Ovary (tissue), 9 donors: ENCODE data around the gene RASD1. TPM values are rescaled to one million over a fixed set of nuclear protein-coding genes. Genes with fewer than 3 reads are reported as not detected.
"Not testable (repeated sequence)": the region's sequence is repeated elsewhere in the genome, so short reads cannot be mapped to it uniquely, and the experiment has no call there.

Source experiments
- DNase-seq, 5 donors: peaks; one replicate each; pipeline ENCODE4 v3.0.0-alpha.2; 2019 to 2020
- H3K27ac ChIP-seq, 2 donors: fragments of 200-600 bp; one replicate each; pipeline versions ENCODE4 v1.5.1 to v1.8.0; 2019 to 2022
- H3K27me3 ChIP-seq: fragments of 200-600 bp; one replicate; pipeline ENCODE4 v1.8.0; 2022
- H3K36me3 ChIP-seq: fragments of 200-600 bp; sonication (generic); one replicate; pipeline ENCODE4 v1.5.1; 2019
- H3K4me1 ChIP-seq: one replicate; pipeline ENCODE4 v1.8.1; 2013; ENCODE audit warnings: mild to moderate bottlenecking, moderate library complexity; ENCODE audit not compliant: insufficient read depth
- H3K4me3 ChIP-seq: fragments of 200-600 bp; sonication (generic); one replicate; pipeline ENCODE4 v1.5.1; 2017
- H3K9me3 ChIP-seq, 2 donors: fragments of 200-600 bp in 1 of 2; sonication (generic) in 1 of 2; one replicate each; pipeline versions ENCODE4 v1.5.1 to v1.8.1; 2013 to 2019; ENCODE audit warnings: mild to moderate bottlenecking in 1 of 2, moderate library complexity in 1 of 2
- EP300 ChIP-seq: sonication (generic); formaldehyde crosslinking; IDR thresholded peaks from one replicate; pipeline ENCODE4 v1.6.1; 2017; ENCODE audit warnings: antibody characterized with exemption
- POLR2A ChIP-seq: fragments of 450-650 bp; IDR thresholded peaks from one replicate; pipeline ENCODE4 v1.6.1; 2017; ENCODE audit warnings: antibody characterized with exemption, mild to moderate bottlenecking, moderate library complexity
- WGBS, 3 donors: extraction: QIAGEN DNeasy Blood & Tissue Kit in 1 of 3; methylation state at CpG; one replicate each; pipeline versions ENCODE4 v1.1.5 to v1.1.7; 2013 to 2017; 5-methylcytosine and 5-hydroxymethylcytosine counted together
- intact Hi-C, 4 donors: fragments of 100-400 bp; cut with DNase I; formaldehyde crosslinking; loops; one replicate each; pipeline versions ENCODE4 v1.11.0 to v1.15.1; 2022 to 2023
- polyA plus RNA-seq, 2 donors: library from polyadenylated mRNA; stranded (reverse); fragments of 200-250 nt in 1 of 2; fragments of 350-450 nt in 1 of 2; fragmentation: Illumina TruSeq in 1 of 2; extraction: RNeasy Lipid Tissue Mini Kit (QIAGEN cat#74804) in 1 of 2; gene quantifications; one replicate each; pipeline ENCODE4 v1.2.3, GENCODE V29; 2013 to 2014
- total RNA-seq, 7 donors: library from RNA; depleted of rRNA in 2 of 7; stranded (reverse); fragments of >200 nt in 2 of 7; fragmentation: NEBNext Ultra II Directional in 3 of 7; extraction: Animal tissue kit (Norgen Biotek cat#: 25700) in 3 of 7; gene quantifications; one replicate each; pipeline versions ENCODE4 v1.1.0 to v1.2.4, GENCODE V29; 2016 to 2023
- TF ChIP-seq, protein P1 (sequence below), 3 donors: fragments of 450-650 bp in 2 of 3; fragments of 200-600 bp in 1 of 3; IDR thresholded peaks; one replicate each; pipeline versions ENCODE4 v1.5.1 to v1.8.0; 2016 to 2022; ENCODE audit warnings: antibody characterized with exemption in 3 of 3, mild to moderate bottlenecking in 1 of 3
- donor health status: DM: no; HTN: no; CAD: no; lungs with moderate emphysema.
- donor health status: DM: no; HTN: no; CAD: no.
- donor health status: Bipolar disorder and iron deficiency.
- donor health status: DM: yes; HTN: yes; CAD: no.
- donor health status: DM: no; HTN: no; CAD: no.
- donor health status: DM: yes; HTN: yes; CAD: no.

Gene RASD1
- total and polyA plus RNA-seq, 9 donors, result 1.9 to 55.9 (median 27.3) TPM

DNA sequence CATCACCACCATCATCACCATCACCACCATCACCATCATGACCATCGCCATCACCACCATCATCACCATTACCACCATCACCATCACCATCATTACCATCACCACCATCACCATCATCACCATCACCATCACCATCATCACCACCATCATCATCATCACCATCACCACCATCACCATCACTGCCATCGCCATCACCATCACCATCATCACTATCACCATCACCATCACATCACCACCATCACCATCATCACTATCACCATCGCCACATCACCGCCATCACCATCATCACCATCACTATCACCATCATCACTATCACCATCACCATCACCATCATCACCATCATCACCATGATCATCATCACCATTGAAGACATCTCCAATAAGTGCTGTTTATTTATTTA, 36.2 kb downstream of the RASD1 start:
- intact Hi-C loops, result loop anchor here in 1 of 4 donors (10.0 kb wide), 1 partner anchor 75 kb away; no protein-coding TSS in a partner anchor
- DNase-seq, result no peak
- Histone ChIP-seq H3K9me3 (no peaks in the 10 kb centered on the region), H3K4me3 (no peak overlapping the region), H3K27ac (no peak overlapping the region), H3K27me3 (no peaks in the 10 kb centered on the region), H3K36me3 (no peaks in the 10 kb centered on the region), H3K4me1 (no peaks in the 10 kb centered on the region)
- TF ChIP-seq, protein P1, sequence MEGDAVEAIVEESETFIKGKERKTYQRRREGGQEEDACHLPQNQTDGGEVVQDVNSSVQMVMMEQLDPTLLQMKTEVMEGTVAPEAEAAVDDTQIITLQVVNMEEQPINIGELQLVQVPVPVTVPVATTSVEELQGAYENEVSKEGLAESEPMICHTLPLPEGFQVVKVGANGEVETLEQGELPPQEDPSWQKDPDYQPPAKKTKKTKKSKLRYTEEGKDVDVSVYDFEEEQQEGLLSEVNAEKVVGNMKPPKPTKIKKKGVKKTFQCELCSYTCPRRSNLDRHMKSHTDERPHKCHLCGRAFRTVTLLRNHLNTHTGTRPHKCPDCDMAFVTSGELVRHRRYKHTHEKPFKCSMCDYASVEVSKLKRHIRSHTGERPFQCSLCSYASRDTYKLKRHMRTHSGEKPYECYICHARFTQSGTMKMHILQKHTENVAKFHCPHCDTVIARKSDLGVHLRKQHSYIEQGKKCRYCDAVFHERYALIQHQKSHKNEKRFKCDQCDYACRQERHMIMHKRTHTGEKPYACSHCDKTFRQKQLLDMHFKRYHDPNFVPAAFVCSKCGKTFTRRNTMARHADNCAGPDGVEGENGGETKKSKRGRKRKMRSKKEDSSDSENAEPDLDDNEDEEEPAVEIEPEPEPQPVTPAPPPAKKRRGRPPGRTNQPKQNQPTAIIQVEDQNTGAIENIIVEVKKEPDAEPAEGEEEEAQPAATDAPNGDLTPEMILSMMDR (IDR thresholded peaks at IDR 0.05), result no peak
- TF ChIP-seq POLR2A, result no peak
- no peak for TF ChIP-seq EP300
- 87 to 98% (median 89%) methylated on average over 4 of the region's 4 CpGs for WGBS, 3 donors

GRCh38 chr17:17457680-17458079, 38.5 kb downstream of the RASD1 start:
- Histone ChIP-seq H3K9me3 (no peaks in the 10 kb centered on the region), H3K4me3 (no peak overlapping the region), H3K27ac (no peak overlapping the region), H3K36me3 (no peaks in the 10 kb centered on the region), H3K4me1 (no peaks in the 10 kb centered on the region), H3K27me3 (no peaks in the 10 kb centered on the region)
- intact Hi-C loops, result no loop called here
- TF ChIP-seq POLR2A (no peak), EP300 (no peak)
- TF ChIP-seq, protein P1 (IDR thresholded peaks at IDR 0.05), result no peak
- WGBS, 3 donors, result 83 to 93% (median 92%) methylated on average over 2 of the region's 2 CpGs
- DNase-seq, result no peak

DNA sequence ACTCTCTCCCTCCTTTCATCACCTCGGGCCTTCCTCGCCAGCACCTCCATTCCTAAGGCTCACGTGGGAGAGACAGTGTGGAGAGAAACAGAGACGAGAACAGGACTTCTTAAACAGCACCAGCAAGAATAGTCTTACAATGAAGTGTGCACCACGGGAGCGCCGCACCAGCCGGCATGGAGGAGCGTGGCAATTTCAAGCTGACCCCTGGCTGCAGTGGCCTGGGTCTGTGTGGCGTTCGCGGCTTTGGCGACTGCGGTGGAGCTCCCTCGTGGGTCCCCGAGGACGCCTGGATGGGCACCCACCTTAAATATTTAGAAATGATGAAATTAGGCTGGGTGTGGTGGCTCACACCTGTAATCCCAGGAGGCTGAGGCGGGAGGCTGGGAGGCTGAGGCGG, 39.9 kb downstream of the RASD1 start:
- no peaks in the 10 kb centered on the region for H3K36me3 ChIP-seq
- H3K9me3 ChIP-seq, result no peaks in the 10 kb centered on the region
- no peak overlapping the region for H3K27ac ChIP-seq
- no peak for DNase-seq
- no peaks in the 10 kb centered on the region for H3K27me3 ChIP-seq
- H3K4me3 ChIP-seq, result no peak overlapping the region
- TF ChIP-seq POLR2A (no peak), EP300 (no peak)
- TF ChIP-seq, protein P1 (IDR thresholded peaks at IDR 0.05), result no peak
- 80 to 87% (median 81%) methylated on average over 19 of the region's 19 CpGs for WGBS, 3 donors
- intact Hi-C loops, result no loop called here
- no peaks in the 10 kb centered on the region for H3K4me1 ChIP-seq

DNA sequence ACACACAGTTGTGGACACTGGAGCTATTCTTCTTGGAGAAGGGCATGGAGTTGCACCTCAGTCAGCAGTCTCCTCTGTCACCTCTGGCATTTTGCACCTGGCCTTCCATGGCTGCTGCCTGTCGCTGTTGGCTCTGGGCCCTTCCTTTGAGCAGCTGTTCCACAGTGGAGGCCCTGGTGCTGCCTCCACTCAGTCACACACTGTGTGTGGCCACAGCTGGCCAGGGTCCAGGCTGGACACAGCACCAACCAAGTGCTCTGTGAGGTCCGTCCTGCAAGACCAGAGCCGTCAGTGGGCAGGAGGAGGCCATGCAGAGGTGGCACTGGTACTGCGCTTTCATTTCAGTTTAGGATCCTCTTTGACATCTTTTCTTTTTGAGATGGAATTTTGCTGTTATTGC, 41.0 kb downstream of the RASD1 start:
- 76 to 91% (median 82%) methylated on average over 4 of the region's 4 CpGs for WGBS, 3 donors
- H3K9me3 ChIP-seq, result no peaks in the 10 kb centered on the region
- TF ChIP-seq, protein P1 (IDR thresholded peaks at IDR 0.05), result no peak
- no peak for TF ChIP-seq EP300
- TF ChIP-seq POLR2A, result no peak
- H3K36me3 ChIP-seq, result no peaks in the 10 kb centered on the region
- no peaks in the 10 kb centered on the region for H3K4me1 ChIP-seq
- DNase-seq, result no peak
- intact Hi-C loops, result no loop called here
- no peak overlapping the region for H3K4me3 ChIP-seq
- no peaks in the 10 kb centered on the region for H3K27me3 ChIP-seq
- H3K27ac ChIP-seq, result no peak overlapping the region

DNA sequence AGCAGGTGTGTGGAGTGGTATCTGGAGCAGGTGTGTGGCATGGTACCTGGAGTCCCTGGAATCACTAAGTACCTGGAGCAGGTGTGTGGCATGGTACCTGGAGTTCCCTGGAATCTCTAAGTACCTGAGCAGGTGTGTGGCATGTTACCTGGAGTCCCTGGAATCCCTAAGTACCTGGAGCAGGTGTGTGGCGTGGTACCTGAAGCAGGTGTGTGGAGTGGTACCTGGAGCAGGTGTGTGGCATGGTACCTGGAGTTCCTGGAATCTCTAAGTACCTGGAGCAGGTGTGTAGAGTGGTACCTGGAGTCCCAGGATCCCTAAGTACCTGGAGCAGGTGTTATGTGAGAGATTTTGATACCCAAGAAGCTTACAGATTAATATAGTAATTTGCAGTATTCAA, 41.5 kb downstream of the RASD1 start:
- DNase-seq, H3K27ac ChIP-seq, intact Hi-C loops, H3K4me3 ChIP-seq, H3K4me1 ChIP-seq, H3K36me3 ChIP-seq, H3K9me3 ChIP-seq, H3K27me3 ChIP-seq: not testable (repeated sequence)
- WGBS, 3 donors, result 24 to 47% (median 37%) methylated on average over 1 of the region's 1 CpG
